Aortic smooth muscle cell (primary cell): ENCODE results near the gene RBMY1F. TPM values are rescaled to one million over a fixed set of nuclear protein-coding genes. Genes with fewer than 3 reads are reported as not detected.

Experiments
- total RNA-seq: library from RNA; depleted of rRNA; stranded (reverse); fragments of >200 nt; gene quantifications from 2 replicates; pipeline ENCODE4 v1.2.3, GENCODE V29; 2014

Gene RBMY1F
- not detected in 2 replicates for total RNA-seq

GRCh38 chrY:22182823-22183222 lies at the start of gene RBMY1F:
Gene RBMY1F (minus strand): TSS chrY:22182923. CDS start chrY:22180969, 1,954 bp downstream.

Other genes starting within 250 kb of the RBMY1F start
- not detected in 2 replicates for gene RBMY1J, start 220.5 kb upstream of the RBMY1F start, total RNA-seq